Measurements from ENCODE around the gene PRKCZ. TPM values are rescaled to one million over a fixed set of nuclear protein-coding genes. Genes with fewer than 3 reads are reported as not detected.
A peak's percentile ranks its signal among the peaks of the same experiment; 100 is the strongest.

PRKCZ gene
- total RNA-seq, 1 donor from 2014 or later, result 32.6 TPM

GRCh38 chr1:2127187-2128145 is 77.3 kb downstream of the PRKCZ start:
- Histone ChIP-seq H3K36me3 (ENCODE audit: insufficient read depth, low read length) (no peaks in the 10 kb centered on the region), H3K9me3 (ENCODE audit: insufficient read depth, low read depth, low read length) (no peaks in the 10 kb centered on the region), H3K4me3 (ENCODE audit: insufficient read depth, low read depth, low read length) (no peak overlapping the region), H3K27me3 (ENCODE audit: insufficient read depth, low read length) (no peaks in the 10 kb centered on the region), H2AFZ (ENCODE audit: low read depth, low read length) (no peak overlapping the region), H3K27ac (ENCODE audit: low read depth, low read length) (no peak overlapping the region), H3K4me2 (ENCODE audit: low read length) (no peak overlapping the region), H3K9ac (ENCODE audit: low read length) (no peak overlapping the region), H3K79me2 (ENCODE audit: insufficient read depth, low read length) (no peaks in the 10 kb centered on the region), H3K4me1 (ENCODE audit: insufficient read depth, low read length) (peaks cover 8% of the 10 kb centered on the region), H4K20me1 (ENCODE audit: insufficient read depth, low read length) (no peaks in the 10 kb centered on the region)
- no peak overlapping the region for H3K27ac Mint-ChIP-seq (ENCODE audit: unreplicated experiment)
- peaks cover 8% of the 10 kb centered on the region for H3K4me1 Mint-ChIP-seq (ENCODE audit: low read depth, unreplicated experiment)
- FAIRE-seq (no peak), DNase-seq (ENCODE audit: low read depth) (no peak)
- H3K27me3 Mint-ChIP-seq (ENCODE audit: low read depth, unreplicated experiment), result no peaks in the 10 kb centered on the region
- no peaks in the 10 kb centered on the region for H3K9me3 Mint-ChIP-seq (ENCODE audit: unreplicated experiment)
- H3K4me3 Mint-ChIP-seq (ENCODE audit: unreplicated experiment), result no peak overlapping the region
- no peak for TF ChIP-seq CTCF (IDR thresholded peaks at IDR 0.05; ENCODE audit: insufficient read depth, low read depth, low read length)
- no peak for TF ChIP-seq EZH2 (IDR thresholded peaks at IDR 0.05; ENCODE audit: insufficient read depth, low read length)
- H3K36me3 Mint-ChIP-seq (ENCODE audit: low read depth, unreplicated experiment), result no peaks in the 10 kb centered on the region

DNA sequence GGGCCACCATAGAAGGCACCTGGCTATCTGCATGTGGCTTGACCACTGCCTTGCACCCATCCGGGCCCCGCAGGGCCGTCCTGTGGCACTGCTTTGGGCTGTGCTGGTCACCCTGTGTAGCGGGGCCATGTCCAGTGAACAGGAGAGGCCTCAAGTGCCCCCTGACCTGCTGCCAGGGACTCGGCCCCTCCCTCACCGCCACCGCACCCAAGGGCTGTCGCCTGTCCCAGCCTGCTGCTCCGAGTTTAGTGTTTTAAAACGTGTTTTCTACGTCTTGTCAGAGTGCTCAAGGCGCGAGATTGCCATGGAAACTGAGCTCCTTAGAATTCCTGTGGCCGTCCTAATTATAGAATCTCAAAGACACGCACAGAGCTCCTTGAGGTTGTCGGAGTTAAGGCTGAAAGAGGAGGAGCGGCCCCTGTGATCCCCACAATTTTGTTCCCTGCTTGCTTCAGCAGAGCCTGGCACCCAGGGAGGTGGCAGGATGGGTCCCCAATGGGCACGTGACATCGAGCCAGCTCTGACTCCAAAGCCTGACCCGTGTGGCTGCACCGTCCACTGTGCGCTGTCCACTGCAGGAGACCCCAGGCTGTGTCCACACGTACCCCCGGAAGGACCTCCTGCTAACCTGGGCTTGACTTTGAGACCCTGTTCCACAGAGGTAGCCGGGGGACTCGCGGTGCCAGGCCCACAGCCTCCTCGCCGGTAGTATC is 78.1 kb downstream of the PRKCZ start:
- H3K27me3 Mint-ChIP-seq (ENCODE audit: low read depth, unreplicated experiment), result no peaks in the 10 kb centered on the region
- no peak overlapping the region for H2AFZ ChIP-seq (ENCODE audit: low read depth, low read length)
- no peak for FAIRE-seq
- no peaks in the 10 kb centered on the region for H3K36me3 Mint-ChIP-seq (ENCODE audit: low read depth, unreplicated experiment)
- H4K20me1 ChIP-seq (ENCODE audit: insufficient read depth, low read length), result no peaks in the 10 kb centered on the region
- H3K79me2 ChIP-seq (ENCODE audit: insufficient read depth, low read length), result no peaks in the 10 kb centered on the region
- peak overlapping the region; percentile 26 for H3K27ac Mint-ChIP-seq (ENCODE audit: unreplicated experiment)
- peaks cover 13% of the 10 kb centered on the region for H3K4me1 Mint-ChIP-seq (ENCODE audit: low read depth, unreplicated experiment)
- H3K9me3 ChIP-seq (ENCODE audit: insufficient read depth, low read depth, low read length), result no peaks in the 10 kb centered on the region
- no peaks in the 10 kb centered on the region for H3K9me3 Mint-ChIP-seq (ENCODE audit: unreplicated experiment)
- H3K36me3 ChIP-seq (ENCODE audit: insufficient read depth, low read length), result no peaks in the 10 kb centered on the region
- no peaks in the 10 kb centered on the region for H3K27me3 ChIP-seq (ENCODE audit: insufficient read depth, low read length)
- H3K4me3 Mint-ChIP-seq (ENCODE audit: unreplicated experiment), result no peak overlapping the region
- no peak overlapping the region for H3K27ac ChIP-seq (ENCODE audit: low read depth, low read length)
- H3K9ac ChIP-seq (ENCODE audit: low read length), result no peak overlapping the region
- no peak overlapping the region for H3K4me3 ChIP-seq (ENCODE audit: insufficient read depth, low read depth, low read length)
- peaks cover 13% of the 10 kb centered on the region for H3K4me1 ChIP-seq (ENCODE audit: insufficient read depth, low read length)
- TF ChIP-seq EZH2 (IDR thresholded peaks at IDR 0.05; ENCODE audit: insufficient read depth, low read length), result no peak
- no peak for TF ChIP-seq CTCF (IDR thresholded peaks at IDR 0.05; ENCODE audit: insufficient read depth, low read depth, low read length)
- peak overlapping the region; percentile 41 for H3K4me2 ChIP-seq (ENCODE audit: low read length)
- peak; percentile 21 for DNase-seq (ENCODE audit: low read depth)

Data from astrocyte (in vitro differentiated cells and primary cell).